Measurements from ENCODE around the gene COTL1.
"Not testable (repeated sequence)": the region's sequence is repeated elsewhere in the genome, so short reads cannot be mapped to it uniquely, and the experiment has no call there.

The COTL1 gene

DNA sequence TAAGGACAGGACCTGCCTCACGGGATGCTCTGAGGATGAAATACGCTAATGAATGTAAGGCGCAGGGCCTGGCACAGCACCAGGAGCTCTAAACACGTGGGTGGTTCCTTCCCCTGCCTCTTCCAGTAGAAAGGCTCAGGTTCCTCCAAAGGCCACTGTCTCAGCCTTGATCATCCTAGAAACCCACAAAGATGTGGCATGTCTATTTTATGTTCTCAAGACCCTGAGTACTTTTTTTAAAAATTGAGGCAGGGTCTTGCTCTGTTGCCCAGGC lies 96.4 kb downstream of the COTL1 start:
- no peak overlapping the region for H3K4me3 ChIP-seq (ENCODE audit: low read depth, low read length)
- TF ChIP-seq, protein P1, sequence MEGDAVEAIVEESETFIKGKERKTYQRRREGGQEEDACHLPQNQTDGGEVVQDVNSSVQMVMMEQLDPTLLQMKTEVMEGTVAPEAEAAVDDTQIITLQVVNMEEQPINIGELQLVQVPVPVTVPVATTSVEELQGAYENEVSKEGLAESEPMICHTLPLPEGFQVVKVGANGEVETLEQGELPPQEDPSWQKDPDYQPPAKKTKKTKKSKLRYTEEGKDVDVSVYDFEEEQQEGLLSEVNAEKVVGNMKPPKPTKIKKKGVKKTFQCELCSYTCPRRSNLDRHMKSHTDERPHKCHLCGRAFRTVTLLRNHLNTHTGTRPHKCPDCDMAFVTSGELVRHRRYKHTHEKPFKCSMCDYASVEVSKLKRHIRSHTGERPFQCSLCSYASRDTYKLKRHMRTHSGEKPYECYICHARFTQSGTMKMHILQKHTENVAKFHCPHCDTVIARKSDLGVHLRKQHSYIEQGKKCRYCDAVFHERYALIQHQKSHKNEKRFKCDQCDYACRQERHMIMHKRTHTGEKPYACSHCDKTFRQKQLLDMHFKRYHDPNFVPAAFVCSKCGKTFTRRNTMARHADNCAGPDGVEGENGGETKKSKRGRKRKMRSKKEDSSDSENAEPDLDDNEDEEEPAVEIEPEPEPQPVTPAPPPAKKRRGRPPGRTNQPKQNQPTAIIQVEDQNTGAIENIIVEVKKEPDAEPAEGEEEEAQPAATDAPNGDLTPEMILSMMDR (conservative IDR thresholded peaks at IDR 0.05; ENCODE audit: low read depth, low read length), result no peak
- DNase-seq (ENCODE audit: low read depth), result no peak

DNA sequence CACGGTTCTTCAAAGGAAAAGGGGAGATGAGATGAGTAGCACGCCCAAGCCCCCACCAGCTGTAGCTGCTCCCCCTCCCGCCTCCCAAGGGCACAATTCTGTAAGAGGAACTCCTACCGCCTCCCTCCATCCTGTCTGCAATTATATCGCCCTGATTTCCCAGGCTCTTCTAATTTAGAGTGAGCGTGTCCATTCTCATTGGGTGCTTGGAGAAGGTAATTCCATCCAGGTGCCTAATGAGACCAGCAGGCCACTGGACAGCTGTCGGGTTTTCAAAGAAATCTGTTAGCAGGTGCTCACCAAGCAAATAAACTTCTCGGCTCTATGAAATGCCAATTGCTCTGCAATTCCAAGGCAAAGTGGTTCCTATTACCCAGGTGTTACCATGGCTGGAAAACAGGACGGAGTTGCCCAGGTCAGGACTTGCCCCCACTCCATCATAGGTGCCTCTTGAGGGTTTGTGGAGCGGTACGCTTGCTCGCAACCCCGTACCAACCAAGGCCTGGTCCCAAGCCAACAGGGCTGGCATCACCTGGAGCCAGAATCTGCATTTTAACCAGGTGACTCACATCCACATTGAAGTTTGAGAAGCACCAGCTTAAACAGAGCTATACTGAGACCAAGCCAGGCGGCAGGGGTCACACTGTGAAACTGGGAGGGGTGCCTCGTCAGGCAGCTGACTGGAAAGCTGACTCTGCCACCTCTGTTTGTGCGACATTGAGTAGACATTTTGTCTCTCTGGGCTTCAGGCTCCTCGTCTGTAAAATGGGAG lies 97.0 kb downstream of the COTL1 start:
- no peak overlapping the region for H3K4me3 ChIP-seq (ENCODE audit: low read depth, low read length)
- TF ChIP-seq, protein P1 (conservative IDR thresholded peaks at IDR 0.05; ENCODE audit: low read depth, low read length), result no peak
- no peak for DNase-seq (ENCODE audit: low read depth)

DNA sequence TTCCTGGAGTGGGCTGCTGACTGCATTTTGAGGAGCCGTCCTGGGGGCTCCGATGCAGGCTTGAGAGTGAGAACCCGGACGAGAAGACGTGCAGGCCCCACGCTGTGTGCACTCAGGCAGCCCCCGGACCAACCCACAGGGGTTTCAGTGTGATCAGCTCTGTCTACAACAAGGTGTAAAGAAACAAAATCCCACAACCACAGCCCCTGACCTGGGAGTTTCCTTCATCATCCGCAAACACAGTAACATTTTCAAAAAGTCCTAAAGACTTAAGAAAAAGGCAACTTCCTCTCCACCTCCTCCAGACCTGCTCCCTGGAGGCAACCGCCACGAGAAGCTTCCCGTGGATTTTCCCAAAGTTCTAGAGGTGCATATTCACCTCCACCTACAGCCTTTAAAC lies 98.0 kb downstream of the COTL1 start:
- H3K4me3 ChIP-seq (ENCODE audit: low read depth, low read length), result no peak overlapping the region
- TF ChIP-seq, protein P1 (conservative IDR thresholded peaks at IDR 0.05; ENCODE audit: low read depth, low read length), result no peak
- DNase-seq (ENCODE audit: low read depth), result no peak

DNA sequence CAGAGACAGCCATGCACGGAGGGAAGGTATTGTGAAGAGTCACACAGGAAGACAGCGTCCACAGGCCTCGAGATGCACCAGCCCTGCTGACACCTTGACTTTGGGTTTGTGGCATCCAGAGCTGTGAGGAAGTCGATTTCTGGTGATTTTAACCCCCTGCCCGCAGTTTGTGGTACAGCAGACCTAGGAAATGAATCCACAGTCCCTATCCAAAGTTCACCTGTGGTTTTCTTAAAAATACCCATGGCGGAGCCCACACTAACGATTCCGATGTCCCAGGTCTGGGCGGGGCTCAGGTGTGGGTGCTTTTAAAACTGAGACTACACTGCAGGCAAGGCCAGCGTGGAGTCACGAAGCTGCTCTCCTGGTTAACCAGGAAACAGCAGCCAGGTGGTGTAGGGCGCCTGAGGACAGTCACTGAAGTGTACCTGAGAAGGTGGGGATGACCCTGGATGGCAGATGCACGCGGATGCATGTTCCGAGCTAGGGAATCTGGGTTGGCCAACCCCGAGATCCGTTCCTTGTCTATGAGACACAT lies 99.0 kb downstream of the COTL1 start:
- DNase-seq (ENCODE audit: low read depth), result no peak
- no peak overlapping the region for H3K4me3 ChIP-seq (ENCODE audit: low read depth, low read length)
- TF ChIP-seq, protein P1 (conservative IDR thresholded peaks at IDR 0.05; ENCODE audit: low read depth, low read length), result no peak

DNA sequence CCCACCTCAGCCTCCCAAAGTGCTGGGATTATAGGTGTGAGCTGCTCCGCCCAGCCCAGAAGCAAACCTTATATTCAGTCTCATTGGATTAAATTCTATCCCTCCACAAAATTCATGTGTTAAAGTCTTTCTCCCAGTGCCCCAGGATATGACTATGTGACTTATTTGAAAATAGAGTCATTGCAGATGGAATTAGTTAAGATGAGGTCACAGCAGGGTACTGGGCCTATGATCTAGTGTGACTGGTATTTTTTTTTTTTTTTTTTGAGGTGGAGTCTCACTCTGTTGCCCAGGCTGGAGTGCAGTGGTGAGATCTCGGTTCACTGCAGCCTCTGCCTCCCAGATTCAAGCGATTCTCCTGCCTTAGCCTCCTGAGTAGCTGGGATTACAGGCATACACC lies 99.7 kb downstream of the COTL1 start:
- not testable (repeated sequence) for H3K4me3 ChIP-seq (ENCODE audit: low read depth, low read length)
- peak; percentile 38 for DNase-seq (ENCODE audit: low read depth)

DNA sequence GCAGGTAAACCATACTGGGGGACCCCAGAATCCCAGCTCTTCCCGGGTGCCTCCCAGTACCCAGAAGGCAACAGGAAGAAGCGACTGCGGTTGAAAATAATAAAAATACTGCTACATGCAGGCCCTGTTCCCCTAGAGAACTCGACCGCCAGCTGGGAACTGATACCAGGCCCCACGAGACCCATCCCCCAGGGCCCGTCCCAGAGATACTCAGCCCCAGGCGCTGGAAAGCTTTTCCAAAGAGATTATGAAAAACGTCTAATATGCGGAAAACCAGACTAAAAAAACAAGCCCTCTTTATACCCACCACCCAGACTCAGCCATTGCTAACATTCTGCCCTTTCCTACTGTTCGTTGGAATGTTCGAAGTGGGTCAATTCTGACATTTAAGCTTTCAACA lies 100.5 kb downstream of the COTL1 start:
- DNase-seq (ENCODE audit: low read depth), result no peak
- TF ChIP-seq, protein P1 (conservative IDR thresholded peaks at IDR 0.05; ENCODE audit: low read depth, low read length), result no peak

More for the DNA sequence above, 100.5 kb downstream of the COTL1 start:
- H3K4me3 ChIP-seq (ENCODE audit: low read depth, low read length), result no peak overlapping the region
